Measurements from ENCODE around the gene NFATC1. TPM values are rescaled to one million over a fixed set of nuclear protein-coding genes. Genes with fewer than 3 reads are reported as not detected.

NFATC1 gene
- total RNA-seq, 6 experiments from 2014 or later, result 0.57 to 2.0 (median 0.89) TPM

- no peaks in the 10 kb centered on the region; the same call in 1 of the 2 replicates for H3K27me3 Mint-ChIP-seq (ENCODE audit: insufficient read depth)
- DNase-seq, result no peak
- no peak for TF ChIP-seq CTCF (IDR thresholded peaks at IDR 0.05)
- peaks cover 24% of the 10 kb centered on the region for H3K9me3 Mint-ChIP-seq
- H3K4me1 Mint-ChIP-seq (ENCODE audit: low read depth), result no peaks in the 10 kb centered on the region
- peaks cover 9% of the 10 kb centered on the region for H3K36me3 Mint-ChIP-seq (ENCODE audit: low read depth)
- no peak overlapping the region for H3K4me3 Mint-ChIP-seq
- no peak overlapping the region for H3K27ac Mint-ChIP-seq
These were observed 80.5 kb downstream of the NFATC1 start for GRCh38 chr18:79476031-79476917.

GRCh38 chr18:79476918-79477571 is 81.3 kb downstream of the NFATC1 start:
- no peak for DNase-seq
- no peaks in the 10 kb centered on the region; the same call in 1 of the 2 replicates for H3K27me3 Mint-ChIP-seq (ENCODE audit: insufficient read depth)
- peaks cover 9% of the 10 kb centered on the region for H3K36me3 Mint-ChIP-seq (ENCODE audit: low read depth)
- no peak overlapping the region for H3K4me3 Mint-ChIP-seq
- TF ChIP-seq CTCF (IDR thresholded peaks at IDR 0.05), result no peak
- H3K4me1 Mint-ChIP-seq (ENCODE audit: low read depth), result no peaks in the 10 kb centered on the region
- H3K27ac Mint-ChIP-seq, result no peak overlapping the region
- H3K9me3 Mint-ChIP-seq, result peaks cover 24% of the 10 kb centered on the region

GRCh38 chr18:79477711-79478483 is 82.2 kb downstream of the NFATC1 start:
- Mint-ChIP-seq H3K9me3 (peaks cover 21% of the 10 kb centered on the region), H3K4me1 (ENCODE audit: low read depth) (no peaks in the 10 kb centered on the region), H3K4me3 (no peak overlapping the region), H3K27me3 (ENCODE audit: insufficient read depth) (no peaks in the 10 kb centered on the region; the same call in 1 of the 2 replicates), H3K36me3 (ENCODE audit: low read depth) (peaks cover 9% of the 10 kb centered on the region), H3K27ac (no peak overlapping the region)
- TF ChIP-seq CTCF (IDR thresholded peaks at IDR 0.05), result no peak
- no peak for DNase-seq

- no peak for DNase-seq
- TF ChIP-seq CTCF (IDR thresholded peaks at IDR 0.05), result no peak
- H3K27ac Mint-ChIP-seq, result no peak overlapping the region
These were observed 82.9 kb downstream of the NFATC1 start for GRCh38 chr18:79478484-79479115.

More at GRCh38 chr18:79478484-79479115, 82.9 kb downstream of the NFATC1 start:
- Mint-ChIP-seq H3K4me3 (no peak overlapping the region), H3K36me3 (ENCODE audit: low read depth) (peaks cover 9% of the 10 kb centered on the region), H3K27me3 (ENCODE audit: insufficient read depth) (no peaks in the 10 kb centered on the region; the same call in 1 of the 2 replicates), H3K9me3 (peaks cover 16% of the 10 kb centered on the region), H3K4me1 (ENCODE audit: low read depth) (no peaks in the 10 kb centered on the region)

Measured in HFFc6 (cell line).